Astrocyte (in vitro differentiated cells and primary cell): ENCODE results near the gene MT1G. TPM values are rescaled to one million over a fixed set of nuclear protein-coding genes. Genes with fewer than 3 reads are reported as not detected.

Experiments used
- DNase-seq: peaks from one replicate; pipeline ENCODE4 v3.0.0-alpha.2; 2010; ENCODE audit warnings: low read depth
- FAIRE-seq: peaks from 2 replicates; lab custom pipeline; 2011; peaks lifted over from hg19 to GRCh38; lab: Jason Lieb, UNC
- H2AFZ ChIP-seq: 2 replicates; pipeline ENCODE4 v1.6.0; 2012; ENCODE audit warnings: low read depth, low read length, inconsistent platforms
- H3K27ac ChIP-seq: 2 replicates; pipeline ENCODE4 v1.5.1; 2011; ENCODE audit warnings: low read depth, low read length, inconsistent platforms
- H3K27me3 ChIP-seq: 2 replicates; pipeline ENCODE4 v1.6.0; 2011; ENCODE audit warnings: low read length, inconsistent platforms; ENCODE audit not compliant: insufficient read depth
- H3K36me3 ChIP-seq: 2 replicates; pipeline ENCODE4 v1.5.1; 2011; ENCODE audit warnings: low read length, inconsistent platforms; ENCODE audit not compliant: insufficient read depth
- H3K4me1 ChIP-seq: 2 replicates; pipeline ENCODE4 v1.5.1; 2011; ENCODE audit warnings: low read length, inconsistent platforms; ENCODE audit not compliant: insufficient read depth
- H3K4me2 ChIP-seq: 2 replicates; pipeline ENCODE4 v1.6.0; 2012; ENCODE audit warnings: low read length, inconsistent platforms
- H3K4me3 ChIP-seq: 2 replicates; pipeline ENCODE4 v1.5.1; 2011; ENCODE audit warnings: low read depth, mild to moderate bottlenecking, low read length, inconsistent platforms; ENCODE audit not compliant: insufficient read depth
- H3K79me2 ChIP-seq: 2 replicates; pipeline ENCODE4 v1.6.0; 2012; ENCODE audit warnings: mild to moderate bottlenecking, low read length, inconsistent platforms; ENCODE audit not compliant: insufficient read depth
- H3K9ac ChIP-seq: 2 replicates; pipeline ENCODE4 v1.6.0; 2012; ENCODE audit warnings: mild to moderate bottlenecking, low read length, inconsistent platforms
- H3K9me3 ChIP-seq: 2 replicates; pipeline ENCODE4 v1.5.1; 2012; ENCODE audit warnings: low read depth, mild to moderate bottlenecking, low read length, inconsistent platforms; ENCODE audit not compliant: insufficient read depth
- H4K20me1 ChIP-seq: 2 replicates; pipeline ENCODE4 v1.6.0; 2012; ENCODE audit warnings: low read length, inconsistent platforms; ENCODE audit not compliant: insufficient read depth
- H3K27ac Mint-ChIP-seq: one replicate; pipeline ENCODE4 v1.8.0; 2021; ENCODE audit warnings: mild to moderate bottlenecking, mixed read lengths; ENCODE audit not compliant: unreplicated experiment
- H3K27me3 Mint-ChIP-seq: one replicate; pipeline ENCODE4 v1.8.0; 2021; ENCODE audit warnings: low read depth, mixed read lengths; ENCODE audit not compliant: unreplicated experiment
- H3K36me3 Mint-ChIP-seq: one replicate; pipeline ENCODE4 v1.8.0; 2021; ENCODE audit warnings: low read depth, mixed read lengths; ENCODE audit not compliant: unreplicated experiment
- H3K4me1 Mint-ChIP-seq: one replicate; pipeline ENCODE4 v1.8.0; 2021; ENCODE audit warnings: low read depth, mixed read lengths; ENCODE audit not compliant: unreplicated experiment
- H3K4me3 Mint-ChIP-seq: one replicate; pipeline ENCODE4 v1.8.0; 2021; ENCODE audit warnings: mild to moderate bottlenecking, moderate library complexity, mixed read lengths; ENCODE audit not compliant: unreplicated experiment
- H3K9me3 Mint-ChIP-seq: one replicate; pipeline ENCODE4 v1.8.0; 2021; ENCODE audit warnings: mild to moderate bottlenecking, mixed read lengths; ENCODE audit not compliant: unreplicated experiment
- EZH2 ChIP-seq: IDR thresholded peaks from 2 replicates; pipeline ENCODE4 v1.6.1; 2012; ENCODE audit warnings: mild to moderate bottlenecking, low read length, inconsistent platforms; ENCODE audit not compliant: insufficient read depth
- total RNA-seq: library from RNA; stranded (reverse); gene quantifications from 2 replicates; pipeline ENCODE4 v1.2.1, GENCODE V29; 2021
- TF ChIP-seq, protein P1 (sequence below): IDR thresholded peaks from 2 replicates; pipeline ENCODE4 v1.5.1; 2011; ENCODE audit warnings: low read depth, mild to moderate bottlenecking, inconsistent platforms, low read length, moderate library complexity; ENCODE audit not compliant: insufficient read depth

Gene MT1G
- total RNA-seq, 1 donor from 2014 or later = not detected

DNA sequence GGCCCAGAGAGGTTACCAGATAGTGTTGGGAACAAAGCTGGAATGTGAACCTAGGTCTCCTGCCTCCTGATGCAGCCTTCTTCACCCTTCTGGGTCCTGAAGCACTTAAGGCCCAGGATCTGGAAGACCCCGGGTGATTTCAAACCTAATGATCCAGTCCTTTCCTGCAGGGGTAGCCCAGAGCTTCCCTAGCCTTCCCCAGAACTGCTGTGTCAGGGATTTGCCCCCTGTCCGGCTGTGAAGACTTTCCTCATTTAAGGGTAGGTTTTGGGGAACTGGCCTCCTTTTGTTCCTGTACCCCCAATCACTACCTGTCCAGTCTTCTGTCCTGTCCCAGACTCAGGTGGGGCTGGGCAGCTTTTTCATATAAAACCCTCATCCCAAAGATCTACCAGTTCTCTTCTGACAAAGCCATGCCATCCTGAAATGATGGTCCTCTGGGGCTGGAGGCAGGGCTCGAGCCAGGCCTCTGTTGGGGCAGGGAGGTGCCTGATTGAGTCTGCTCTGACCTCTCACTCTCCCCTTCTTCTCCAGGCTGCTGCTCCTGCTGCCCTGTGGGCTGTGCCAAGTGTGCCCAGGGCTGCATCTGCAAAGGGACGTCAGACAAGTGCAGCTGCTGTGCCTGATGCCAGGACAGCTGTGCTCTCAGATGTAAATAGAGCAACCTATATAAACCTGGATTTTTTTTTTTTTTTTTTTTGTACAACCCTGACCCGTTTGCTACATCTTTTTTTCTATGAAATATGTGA, 15.7 kb upstream of the MT1G start:
- Mint-ChIP-seq H3K4me1 (peaks cover 3% of the 10 kb centered on the region), H3K4me3 (no peak overlapping the region), H3K27me3 (peaks cover 47% of the 10 kb centered on the region), H3K27ac (no peak overlapping the region), H3K36me3 (peaks cover 3% of the 10 kb centered on the region), H3K9me3 (peaks cover 17% of the 10 kb centered on the region)
- Histone ChIP-seq H3K4me1 (peaks cover 14% of the 10 kb centered on the region), H3K4me2 (peak overlapping the region; percentile 95), H4K20me1 (no peaks in the 10 kb centered on the region), H3K9ac (peak overlapping the region; percentile 86), H3K27me3 (no peaks in the 10 kb centered on the region), H3K79me2 (no peaks in the 10 kb centered on the region), H3K36me3 (no peaks in the 10 kb centered on the region), H2AFZ (no peak overlapping the region), H3K4me3 (peak overlapping the region; percentile 80), H3K27ac (no peak overlapping the region), H3K9me3 (peaks cover 3% of the 10 kb centered on the region)
- DNase-seq = no peak
- TF ChIP-seq, protein P1, sequence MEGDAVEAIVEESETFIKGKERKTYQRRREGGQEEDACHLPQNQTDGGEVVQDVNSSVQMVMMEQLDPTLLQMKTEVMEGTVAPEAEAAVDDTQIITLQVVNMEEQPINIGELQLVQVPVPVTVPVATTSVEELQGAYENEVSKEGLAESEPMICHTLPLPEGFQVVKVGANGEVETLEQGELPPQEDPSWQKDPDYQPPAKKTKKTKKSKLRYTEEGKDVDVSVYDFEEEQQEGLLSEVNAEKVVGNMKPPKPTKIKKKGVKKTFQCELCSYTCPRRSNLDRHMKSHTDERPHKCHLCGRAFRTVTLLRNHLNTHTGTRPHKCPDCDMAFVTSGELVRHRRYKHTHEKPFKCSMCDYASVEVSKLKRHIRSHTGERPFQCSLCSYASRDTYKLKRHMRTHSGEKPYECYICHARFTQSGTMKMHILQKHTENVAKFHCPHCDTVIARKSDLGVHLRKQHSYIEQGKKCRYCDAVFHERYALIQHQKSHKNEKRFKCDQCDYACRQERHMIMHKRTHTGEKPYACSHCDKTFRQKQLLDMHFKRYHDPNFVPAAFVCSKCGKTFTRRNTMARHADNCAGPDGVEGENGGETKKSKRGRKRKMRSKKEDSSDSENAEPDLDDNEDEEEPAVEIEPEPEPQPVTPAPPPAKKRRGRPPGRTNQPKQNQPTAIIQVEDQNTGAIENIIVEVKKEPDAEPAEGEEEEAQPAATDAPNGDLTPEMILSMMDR = no peak
- TF ChIP-seq EZH2 = no peak
- no peak for FAIRE-seq

DNA sequence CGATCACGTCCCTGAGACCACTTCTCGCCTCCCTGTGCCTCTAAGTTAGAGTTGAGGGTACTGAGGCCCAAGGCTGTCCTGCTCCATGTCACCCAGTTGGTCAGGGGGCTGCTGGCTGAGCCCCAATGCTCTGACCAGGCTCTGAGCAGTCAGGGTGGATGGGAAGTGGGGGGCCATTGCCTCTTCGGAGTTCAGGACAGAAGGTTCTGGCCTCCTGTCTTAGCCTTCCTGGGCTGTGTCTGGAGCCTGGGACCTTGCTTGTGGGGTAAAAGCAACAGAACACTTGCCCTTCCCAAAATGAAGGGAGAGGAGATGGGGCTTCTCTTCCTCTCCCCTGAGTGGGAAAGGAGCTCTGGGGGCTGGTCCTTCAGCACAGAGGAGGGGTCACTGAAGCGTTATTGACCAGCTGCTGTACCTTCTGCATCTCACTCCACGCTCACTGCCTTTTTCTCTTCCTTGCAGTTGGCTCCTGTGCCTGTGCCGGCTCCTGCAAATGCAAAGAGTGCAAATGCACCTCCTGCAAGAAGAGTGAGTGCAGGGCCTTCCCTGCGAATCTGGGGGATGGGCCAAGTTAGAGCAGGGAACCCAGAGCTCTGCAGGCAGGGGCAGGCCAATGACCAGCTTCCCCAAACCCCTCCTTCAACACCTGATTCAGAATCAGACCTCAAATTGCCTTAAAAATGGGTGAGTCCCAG, 15.0 kb upstream of the MT1G start:
- H3K27ac Mint-ChIP-seq = peak overlapping the region; percentile 62
- no peaks in the 10 kb centered on the region for H4K20me1 ChIP-seq
- H3K27ac ChIP-seq = peak overlapping the region; percentile 40
- peak overlapping the region; percentile 86 for H3K9ac ChIP-seq
- H3K36me3 ChIP-seq = no peaks in the 10 kb centered on the region
- TF ChIP-seq, protein P1 = no peak
- TF ChIP-seq EZH2 = no peak
- peaks cover 49% of the 10 kb centered on the region for H3K27me3 Mint-ChIP-seq
- peaks cover 3% of the 10 kb centered on the region for H3K36me3 Mint-ChIP-seq
- DNase-seq (no peak), FAIRE-seq (no peak)
- no peaks in the 10 kb centered on the region for H3K27me3 ChIP-seq
- H3K9me3 ChIP-seq = peaks cover 3% of the 10 kb centered on the region
- no peaks in the 10 kb centered on the region for H3K79me2 ChIP-seq
- H3K4me2 ChIP-seq = peak overlapping the region; percentile 95
- H2AFZ ChIP-seq = peak overlapping the region; percentile 94
- H3K4me1 Mint-ChIP-seq = peaks cover 3% of the 10 kb centered on the region
- H3K4me3 ChIP-seq = peak overlapping the region; percentile 80
- peak overlapping the region; percentile 86 for H3K4me3 Mint-ChIP-seq
- peaks cover 14% of the 10 kb centered on the region for H3K4me1 ChIP-seq
- H3K9me3 Mint-ChIP-seq = peaks cover 14% of the 10 kb centered on the region
